GM10248 (cell line): Measurements from ENCODE around the gene TOP2B.

ENCODE experiments used
- CTCF ChIA-PET: fragments of 300-600 bp; sonication (Branson Sonifier 250); formaldehyde crosslinking; extraction: SDS; loops from one replicate; lab custom pipeline; 2021; ENCODE audit warnings: antibody characterized with exemption; lab: Yijun Ruan, JAX
- POLR2A ChIA-PET: fragments of 350-650 bp; sonication (Branson Sonifier 250); formaldehyde crosslinking; extraction: SDS; loops from one replicate; lab custom pipeline; 2020; ENCODE audit warnings: antibody characterized with exemption; lab: Yijun Ruan, JAX
- DNase-seq: peaks from one replicate; pipeline ENCODE4 v3.0.0; 2012; ENCODE audit errors: extremely low spot score
- CTCF ChIP-seq: IDR thresholded peaks from 2 replicates; pipeline ENCODE4 v1.5.1; 2012; ENCODE audit warnings: mild to moderate bottlenecking, low read depth; ENCODE audit errors: extremely low read depth, missing control alignments, control extremely low read depth

The TOP2B gene

GRCh38 chr3:25648107-25648535 lies 16.6 kb downstream of the TOP2B start:
- ChIA-PET POLR2A (no interaction called here), CTCF (interaction anchor here (0.7 to 4.1 kb wide), 48 partner anchors 9 to 532 kb away, joined by 3 to 96 read pairs (median 4); partner anchors contain the start of gene NGLY1)
- TF ChIP-seq CTCF = peak; percentile 77
- peak; percentile 59 for DNase-seq

- TF ChIP-seq CTCF = no peak
- DNase-seq = no peak
- CTCF ChIA-PET = interaction anchor here (1.0 to 3.4 kb wide), 8 partner anchors 9 to 90 kb away, joined by 3 to 16 read pairs (median 4); no protein-coding TSS in a partner anchor
- POLR2A ChIA-PET = no interaction called here
These were observed 29.7 kb downstream of the TOP2B start for GRCh38 chr3:25635038-25635437.

GRCh38 chr3:25633919-25634318 lies 30.8 kb downstream of the TOP2B start:
- no peak for DNase-seq
- no peak for TF ChIP-seq CTCF
- POLR2A ChIA-PET = no interaction called here
- CTCF ChIA-PET = interaction anchor here (1.0 to 3.4 kb wide), 5 partner anchors 13 to 32 kb away, joined by 3 to 16 read pairs (median 4); no protein-coding TSS in a partner anchor

GRCh38 chr3:25631989-25632388 lies 32.7 kb downstream of the TOP2B start:
- no peak for TF ChIP-seq CTCF
- DNase-seq = no peak
- POLR2A ChIA-PET = no interaction called here
- CTCF ChIA-PET = interaction anchor here (2.0 to 3.4 kb wide), 2 partner anchors 11 to 16 kb away, joined by 6 to 16 read pairs; no protein-coding TSS in a partner anchor

GRCh38 chr3:25621087-25621486 lies 43.6 kb downstream of the TOP2B start:
- ChIA-PET CTCF (interaction anchor here (1.1 to 2.2 kb wide), 2 partner anchors 10 to 13 kb away, joined by 3 to 6 read pairs; no protein-coding TSS in a partner anchor), POLR2A (no interaction called here)
- no peak for DNase-seq
- no peak for TF ChIP-seq CTCF

- DNase-seq = no peak
- ChIA-PET CTCF (interaction anchor here (0.8 to 2.2 kb wide), 3 partner anchors 11 to 26 kb away, joined by 3 to 6 read pairs (median 3); no protein-coding TSS in a partner anchor), POLR2A (no interaction called here)
- no peak for TF ChIP-seq CTCF
These were observed 44.2 kb downstream of the TOP2B start for GRCh38 chr3:25620493-25620892.
